ENCODE data around the gene PSAPL1.

PSAPL1 gene

DNA sequence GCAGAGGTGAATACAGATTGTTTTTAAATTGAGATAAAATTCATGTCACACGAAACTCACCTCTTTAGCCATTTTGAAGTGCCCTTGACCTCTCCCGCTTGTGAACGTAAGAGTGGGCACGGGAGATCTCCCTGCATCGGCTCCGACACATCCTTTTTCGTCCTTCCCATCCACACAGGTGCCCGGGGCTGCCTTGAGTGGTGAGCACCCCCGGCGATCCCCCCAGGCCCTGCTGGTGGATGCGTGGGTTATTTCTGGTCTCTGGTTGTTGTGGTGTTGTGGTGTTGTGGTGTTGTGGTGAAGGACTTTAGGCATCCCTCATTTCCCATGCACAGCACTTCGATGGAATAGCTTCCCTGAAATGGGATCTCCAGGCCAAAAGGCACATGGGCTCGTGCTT is 46.1 kb downstream of the PSAPL1 start:
- FAIRE-seq = no peak
- DNase-seq (ENCODE audit: extremely low spot score, insufficient read length, low read depth) = no peak

DNA sequence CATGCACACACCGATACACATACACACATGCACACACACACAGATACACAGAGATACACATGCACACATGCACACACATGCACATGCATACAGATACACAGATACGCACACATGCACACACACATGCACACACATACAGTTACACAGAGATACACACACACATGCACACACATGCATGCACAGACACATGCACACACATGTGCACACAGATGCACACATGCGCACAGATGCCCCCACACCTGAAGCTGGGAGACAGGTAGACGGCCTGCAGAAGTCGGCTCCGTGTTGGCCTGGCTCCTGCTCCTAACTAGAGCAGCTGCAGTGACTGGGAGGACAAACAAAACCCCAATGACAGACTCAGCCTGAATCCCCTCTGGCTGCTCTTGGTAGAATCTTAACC is 46.8 kb downstream of the PSAPL1 start:
- no peak for FAIRE-seq
- DNase-seq (ENCODE audit: extremely low spot score, insufficient read length, low read depth) = no peak

DNA sequence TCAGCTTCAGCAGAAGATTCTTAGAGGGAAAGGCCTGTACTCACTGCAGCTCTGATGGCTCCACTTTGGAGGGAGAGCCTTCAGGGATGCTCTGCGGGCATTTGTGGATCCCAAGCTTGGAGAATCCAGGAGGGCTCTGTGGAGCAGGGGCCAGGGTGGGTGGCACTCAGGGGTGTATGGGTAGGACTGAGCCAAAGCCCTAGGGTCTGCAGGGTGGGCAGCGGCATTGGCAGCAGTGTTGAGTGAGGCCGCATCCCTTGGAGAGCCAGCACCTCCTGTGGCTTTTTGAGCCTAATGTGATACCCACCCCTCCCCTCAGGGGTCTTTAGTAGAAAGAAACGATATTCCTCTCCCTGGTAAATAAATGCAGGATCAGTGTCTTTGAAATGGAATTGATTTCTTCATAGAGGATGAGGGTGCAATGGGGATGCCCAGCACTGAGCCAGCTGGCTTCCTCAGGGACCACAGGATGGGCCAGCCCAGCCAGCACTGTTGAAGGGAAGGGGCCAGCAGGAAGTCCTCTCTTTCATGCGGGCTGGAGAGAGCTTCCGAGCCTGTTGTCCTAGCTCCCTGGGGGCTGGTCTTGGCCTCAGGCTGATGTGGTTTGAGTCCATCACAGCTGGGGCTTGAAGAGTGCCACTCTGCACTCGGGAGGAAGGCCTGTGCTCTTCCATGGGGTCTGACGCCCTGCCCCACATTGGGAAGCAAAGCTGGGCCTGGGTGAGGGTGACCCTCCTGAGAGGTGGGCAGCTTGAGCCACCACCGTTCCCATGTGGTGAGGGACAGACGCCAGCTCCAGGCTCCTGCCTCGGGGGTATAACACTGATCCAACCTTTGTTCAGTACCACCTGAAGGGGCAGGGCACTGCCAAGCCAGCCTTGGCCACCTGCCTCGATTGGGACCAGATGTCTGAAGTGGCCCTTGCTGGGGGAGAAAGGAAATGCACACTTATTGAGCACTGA is 49.5 kb downstream of the PSAPL1 start:
- DNase-seq (ENCODE audit: extremely low spot score, insufficient read length, low read depth) = no peak
- FAIRE-seq = no peak

DNA sequence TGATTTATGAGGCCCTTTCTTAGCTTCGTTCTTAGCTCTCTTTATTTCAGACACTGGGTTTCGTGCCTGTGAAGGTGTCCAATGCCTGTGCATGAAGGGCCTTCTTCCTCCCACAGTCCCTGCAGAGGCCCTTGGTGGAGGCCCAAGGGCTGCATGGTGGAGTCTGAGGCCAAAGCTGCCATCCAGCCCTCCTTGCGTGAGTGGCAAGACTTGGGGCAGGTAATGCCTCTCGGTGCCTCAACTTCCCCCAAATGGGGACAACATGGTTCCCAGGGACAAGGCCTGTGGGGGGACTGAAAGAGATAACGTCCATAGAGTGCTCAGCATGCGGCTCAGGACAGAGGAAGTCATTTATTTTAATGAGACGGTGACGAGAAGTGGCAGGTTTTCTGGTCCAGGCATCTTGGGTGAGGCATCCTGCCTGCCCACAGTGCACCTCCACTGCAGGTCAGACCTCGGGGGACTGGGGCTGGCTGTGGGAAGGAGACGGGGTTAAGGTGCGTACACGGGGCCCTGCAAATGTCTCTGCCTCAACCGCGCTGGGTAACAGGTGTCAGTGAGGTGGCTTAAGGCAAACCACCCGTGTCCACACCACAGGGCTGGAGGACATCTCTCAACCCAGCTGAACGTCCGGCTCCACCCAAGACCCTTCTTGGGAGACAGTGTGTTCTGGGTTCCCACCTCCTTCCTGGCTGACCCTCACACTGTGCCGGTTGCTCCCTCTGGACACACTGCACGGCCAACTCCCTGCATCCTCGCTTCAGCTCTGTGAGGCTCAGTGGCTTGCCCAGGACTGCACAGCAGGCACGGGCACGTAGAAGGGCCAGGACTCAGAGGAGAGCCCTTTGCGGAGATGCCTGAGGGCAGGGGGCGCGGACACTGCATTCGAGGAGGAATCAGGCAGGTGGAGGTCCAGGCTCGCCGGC is 50.5 kb downstream of the PSAPL1 start:
- DNase-seq (ENCODE audit: extremely low spot score, insufficient read length, low read depth) (no peak), FAIRE-seq (no peak)

- FAIRE-seq = no peak
- DNase-seq (ENCODE audit: extremely low spot score, insufficient read length, low read depth) = no peak
Measured at GRCh38 chr4:7383266-7383665, 51.5 kb downstream of the PSAPL1 start.

DNA sequence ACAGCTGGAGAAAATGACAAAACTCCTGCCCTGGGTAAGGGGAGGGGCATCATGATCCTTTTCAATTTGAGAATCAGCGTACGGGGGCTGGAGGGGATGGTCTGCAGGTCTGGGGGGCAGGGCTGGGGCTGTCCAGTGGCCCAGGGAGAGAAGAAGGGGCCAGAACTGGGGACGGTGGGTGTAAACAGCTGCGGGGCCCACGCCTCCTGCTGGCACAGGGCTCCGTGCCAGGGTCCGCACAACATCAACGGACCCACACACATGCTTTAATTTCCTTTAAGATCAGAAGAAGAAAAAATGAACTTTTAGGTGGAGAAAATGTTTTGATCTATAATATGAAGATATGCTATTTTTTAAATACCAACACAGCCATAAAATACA is 52.1 kb downstream of the PSAPL1 start:
- DNase-seq (ENCODE audit: extremely low spot score, insufficient read length, low read depth) (no peak), FAIRE-seq (no peak)

GRCh38 chr4:7381890-7382633 is 52.7 kb downstream of the PSAPL1 start:
- no peak for FAIRE-seq

DNA sequence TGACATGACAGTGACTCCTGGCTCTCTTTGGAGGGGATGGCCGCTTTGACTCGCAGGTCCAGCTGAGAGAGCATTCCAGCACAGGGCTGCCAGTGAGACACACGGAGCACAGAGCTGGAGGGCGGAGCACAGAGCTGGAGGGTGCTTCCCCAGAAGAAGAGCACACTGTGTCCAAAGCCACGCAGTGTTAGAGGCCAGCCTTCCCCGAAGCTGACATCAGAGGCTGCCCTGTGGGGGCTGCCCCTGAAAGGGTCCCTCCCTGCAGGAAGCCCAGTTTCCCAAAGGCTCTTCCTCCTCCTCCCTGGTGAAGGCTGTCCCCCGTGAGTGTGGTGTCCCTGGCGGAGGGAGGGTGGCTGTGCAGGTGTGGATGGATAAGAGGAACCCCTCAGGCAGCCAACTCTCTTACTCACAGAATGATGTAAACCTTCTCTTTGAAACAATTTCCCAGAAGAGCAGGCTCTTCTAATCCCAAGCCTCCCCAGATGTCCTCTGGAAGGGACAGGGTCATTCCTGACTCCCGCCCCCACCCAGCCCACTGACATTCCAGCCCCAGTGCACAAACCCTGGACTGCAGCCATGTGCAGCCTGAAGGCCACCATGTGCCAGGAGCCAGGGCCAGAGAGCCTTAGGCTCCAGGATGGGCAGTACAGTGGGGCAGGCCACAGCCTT is 53.4 kb downstream of the PSAPL1 start:
- DNase-seq (ENCODE audit: extremely low spot score, insufficient read length, low read depth) (no peak), FAIRE-seq (no peak)

More at GRCh38 chr4:7381890-7382633, 52.7 kb downstream of the PSAPL1 start:
- DNase-seq (ENCODE audit: extremely low spot score, insufficient read length, low read depth) = no peak

All from GM18507 (cell line).